Activated CD8-positive, alpha-beta memory T cell treated with anti-CD3 and anti-CD28 coated beads for 24 hours (primary cell): ENCODE results near the gene DERA.
"Not testable (repeated sequence)": the region's sequence is repeated elsewhere in the genome, so short reads cannot be mapped to it uniquely, and the experiment has no call there.

Experiments used
- DNase-seq: peaks from one replicate; pipeline ENCODE4 v3.0.0-alpha.2; 2020

The DERA gene

DNA sequence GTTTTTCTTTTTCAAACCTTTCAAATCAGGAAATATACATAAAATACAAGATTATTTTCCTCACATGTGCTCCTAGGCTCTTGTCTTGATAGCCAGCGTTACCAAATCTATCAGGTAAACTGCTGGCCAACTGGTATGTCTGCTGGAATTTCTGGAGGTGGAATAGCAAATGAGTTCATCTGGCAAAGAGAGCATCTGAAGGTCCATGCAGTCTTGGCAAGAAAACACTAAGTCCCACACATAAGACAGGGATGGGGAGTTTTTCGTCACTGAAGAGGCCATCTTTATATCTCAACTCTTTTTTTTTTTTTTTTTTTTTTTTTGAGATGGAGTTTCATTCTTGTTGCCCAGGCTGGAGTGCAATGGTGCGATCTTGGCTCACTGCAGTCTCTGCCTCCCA, 60.1 kb downstream of the DERA start:
- no peak for DNase-seq

GRCh38 chr12:15972894-15973293, 61.8 kb downstream of the DERA start:
- DNase-seq, result no peak

GRCh38 chr12:15977999-15978951, 67.1 kb downstream of the DERA start:
- DNase-seq, result no peak

DNA sequence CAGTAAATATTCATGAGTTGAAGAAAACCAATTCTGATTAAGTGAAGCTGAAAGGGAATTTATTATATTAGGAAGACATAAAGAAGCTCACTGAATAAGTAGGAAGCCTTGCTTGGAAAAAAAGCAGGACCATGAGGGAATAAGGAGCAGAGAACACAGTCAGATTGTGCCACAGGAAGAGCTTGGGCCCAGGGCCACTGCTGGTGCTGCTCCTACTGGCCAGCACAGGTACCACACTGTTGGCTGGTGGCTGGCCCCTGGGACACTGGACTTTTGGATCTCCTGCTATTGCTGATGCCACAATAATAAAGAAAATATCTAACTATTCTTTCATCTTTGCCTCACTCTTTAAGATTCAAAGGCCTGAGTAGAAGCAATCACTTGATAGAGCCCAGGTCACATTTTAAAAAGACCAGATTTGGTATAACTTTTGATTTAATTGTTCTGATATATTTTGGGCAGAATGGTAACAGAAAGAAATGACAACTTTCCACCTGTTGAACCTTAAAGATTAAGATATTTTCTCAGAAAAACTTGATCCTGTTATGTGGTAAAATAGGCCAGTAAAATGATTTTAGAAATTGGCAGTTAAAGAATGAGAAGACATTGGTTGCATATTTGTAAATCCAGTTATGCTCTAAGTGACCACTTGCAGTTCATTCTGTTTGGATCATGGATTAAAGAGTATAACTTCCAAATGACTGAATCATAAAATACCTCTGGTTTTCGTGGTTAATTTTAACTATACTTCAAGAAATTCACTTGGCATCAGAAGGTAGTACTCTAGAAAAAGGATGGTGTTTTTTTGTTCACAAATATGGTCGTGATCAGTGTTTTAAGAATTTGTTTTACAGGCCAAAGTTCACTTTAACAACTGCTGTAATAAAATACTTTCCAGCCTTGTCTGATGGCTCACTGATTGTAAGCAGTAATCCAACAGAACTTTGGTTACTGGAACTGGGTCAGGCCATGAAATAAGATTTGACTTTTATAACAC, 68.3 kb downstream of the DERA start:
- DNase-seq, result no peak

GRCh38 chr12:15982071-15982470, 70.9 kb downstream of the DERA start:
- DNase-seq, result no peak

- no peak for DNase-seq
These were observed 71.3 kb downstream of the DERA start for GRCh38 chr12:15982471-15982870.

GRCh38 chr12:15982921-15983320, 71.8 kb downstream of the DERA start:
- no peak for DNase-seq

DNA sequence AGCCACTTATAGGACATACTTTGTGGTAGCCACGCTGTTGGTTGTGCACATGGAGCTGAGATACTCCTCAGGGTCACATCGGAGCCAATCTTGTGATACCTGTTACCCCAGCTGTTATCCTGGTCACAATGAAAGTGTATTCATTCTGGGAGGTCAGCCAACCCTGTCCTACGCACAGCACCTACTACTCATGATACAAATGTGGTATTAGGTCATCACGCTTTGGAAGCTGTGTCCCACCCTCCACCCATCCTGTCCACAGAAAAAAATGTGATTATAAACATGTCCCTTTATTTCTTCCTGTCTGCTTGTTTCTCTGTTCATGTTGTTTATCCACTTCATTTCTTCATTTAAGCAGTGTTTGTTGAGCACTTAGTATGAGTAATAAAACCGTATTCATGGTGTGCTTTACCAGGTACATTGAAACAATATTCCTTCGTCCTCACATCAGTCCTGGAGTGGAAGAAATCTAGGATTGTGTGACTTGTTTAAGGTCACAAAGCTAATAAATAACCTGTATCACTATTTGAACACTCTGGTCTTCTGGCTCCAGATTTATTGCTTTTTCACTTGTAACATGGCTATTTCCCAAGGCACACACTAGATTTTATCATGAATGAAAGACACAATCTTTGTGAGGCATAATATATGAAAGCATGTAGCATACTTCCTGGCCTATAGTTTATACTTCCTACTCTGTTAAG, 73.1 kb downstream of the DERA start:
- DNase-seq, result no peak

GRCh38 chr12:15984963-15985362, 73.8 kb downstream of the DERA start:
- DNase-seq, result no peak

- DNase-seq, result no peak
These were observed 76.6 kb downstream of the DERA start for GRCh38 chr12:15987696-15988095.

DNA sequence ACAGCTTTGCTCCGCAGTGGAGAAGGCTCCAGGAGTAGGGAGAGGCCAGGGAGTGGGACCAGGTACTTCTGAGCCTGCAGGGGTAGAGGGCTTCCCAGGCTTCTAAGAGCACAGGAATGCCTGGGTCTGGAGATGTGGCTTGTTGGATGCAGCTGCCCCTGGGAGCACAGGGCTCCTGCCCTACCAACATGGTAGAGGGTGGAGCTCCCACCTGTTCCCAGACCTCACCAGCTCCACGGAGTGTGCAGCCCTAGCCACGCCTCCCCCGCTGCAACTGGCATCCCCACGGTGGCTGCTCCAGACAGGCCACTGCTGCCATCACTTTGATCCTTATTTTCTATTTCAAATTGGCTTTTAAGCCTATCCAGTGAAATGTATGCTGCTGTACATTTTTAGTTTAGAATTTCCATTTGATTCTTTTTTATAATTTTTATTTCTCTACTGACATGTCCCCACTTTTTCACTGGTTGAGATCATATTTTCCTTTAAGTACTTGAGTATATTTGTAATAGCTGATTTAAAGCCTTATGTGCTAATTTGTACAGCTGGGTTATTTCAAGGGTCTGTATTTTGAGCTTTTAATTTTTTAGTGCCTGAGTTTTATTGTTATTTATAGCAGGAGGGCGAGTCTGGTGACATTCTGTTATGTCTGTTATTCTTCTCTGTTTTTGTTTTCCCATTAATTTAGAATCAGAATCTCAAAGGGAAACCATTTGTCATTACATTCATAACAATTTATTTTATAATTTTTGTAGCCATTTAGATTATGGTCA, 78.0 kb downstream of the DERA start:
- no peak for DNase-seq

- DNase-seq, result no peak
These were observed 84.7 kb downstream of the DERA start for GRCh38 chr12:15995801-15996200.

DNA sequence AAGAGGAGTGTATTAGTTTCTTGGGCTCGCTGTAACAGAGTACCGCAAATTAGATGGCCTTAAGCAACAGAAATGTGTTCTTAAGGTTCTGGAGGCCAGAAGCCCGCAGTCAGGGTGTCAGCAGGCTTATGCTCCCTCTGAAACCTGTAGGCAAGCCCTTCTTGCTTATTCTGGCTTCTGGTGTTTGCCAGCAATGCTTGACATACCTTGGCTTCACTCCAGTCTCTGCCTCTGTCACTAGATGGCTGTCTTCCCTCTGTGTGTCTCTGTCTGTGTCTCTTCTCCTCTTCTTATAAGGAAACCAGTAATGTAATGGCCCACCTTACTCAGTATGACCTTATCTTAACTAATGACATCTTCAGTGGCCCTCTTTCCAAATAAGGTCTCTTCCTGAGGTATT, 85.1 kb downstream of the DERA start:
- no peak for DNase-seq

GRCh38 chr12:15996948-15997347, 85.8 kb downstream of the DERA start:
- DNase-seq, result no peak

GRCh38 chr12:15997910-15998309, 86.8 kb downstream of the DERA start:
- DNase-seq, result no peak

DNA sequence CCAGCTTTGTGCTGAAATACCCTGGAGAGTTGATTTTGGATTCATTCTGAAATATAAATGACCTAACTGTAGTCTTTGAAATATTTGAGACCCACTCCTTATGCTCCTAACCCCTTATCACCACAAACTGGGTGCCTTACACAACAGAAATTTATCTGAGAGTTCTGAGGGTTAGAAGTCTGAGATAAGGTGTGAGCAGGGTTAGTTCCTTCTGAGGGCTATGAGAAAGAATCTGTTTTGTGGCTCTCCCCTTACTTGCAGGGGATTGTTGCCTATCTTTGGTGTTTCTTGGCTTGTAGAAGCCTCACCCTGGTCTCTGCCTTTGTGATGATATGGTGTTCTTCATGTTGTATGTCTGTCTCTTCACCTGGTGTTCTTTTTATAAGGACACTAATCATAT, 91.7 kb downstream of the DERA start:
- DNase-seq, result no peak

DNA sequence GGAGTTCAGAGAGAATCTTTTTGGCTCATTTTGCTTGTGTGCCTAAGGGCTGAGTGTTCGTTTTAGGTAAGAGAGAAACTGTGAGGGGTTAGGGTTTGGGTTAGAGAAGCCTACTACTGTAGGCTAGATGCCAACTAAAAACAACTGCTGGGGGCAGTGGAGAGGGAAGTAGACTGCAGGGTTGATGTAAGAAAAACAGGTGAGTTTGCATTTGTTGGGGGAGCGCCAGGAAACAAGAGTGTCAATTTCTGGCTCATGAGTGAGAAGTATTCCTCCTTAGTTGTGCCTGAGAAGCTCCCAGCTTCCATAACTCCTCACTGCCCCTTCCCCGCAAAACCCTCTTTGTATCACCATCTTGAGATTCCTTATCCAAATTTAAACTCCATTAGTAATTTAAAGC, 92.3 kb downstream of the DERA start:
- no peak for DNase-seq

DNA sequence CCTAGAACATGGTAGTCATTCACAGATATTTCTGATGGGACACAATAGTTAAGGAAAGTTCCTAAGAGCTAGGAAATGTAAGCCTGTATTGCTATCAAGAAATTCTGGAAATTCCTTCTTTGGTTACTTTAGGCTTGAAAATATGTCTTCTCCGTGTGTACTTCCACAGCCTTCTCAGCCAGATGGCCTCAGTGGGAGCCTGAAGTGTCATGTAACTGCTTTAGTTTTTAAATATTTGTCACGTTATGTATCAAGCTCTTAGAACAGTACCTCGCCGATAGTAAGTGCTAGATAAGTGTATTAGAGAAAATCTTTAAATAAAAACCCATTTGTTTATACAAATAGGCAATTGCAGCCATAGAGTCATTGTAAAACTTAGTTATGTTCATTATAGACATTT, 95.6 kb downstream of the DERA start:
- no peak for DNase-seq

DNA sequence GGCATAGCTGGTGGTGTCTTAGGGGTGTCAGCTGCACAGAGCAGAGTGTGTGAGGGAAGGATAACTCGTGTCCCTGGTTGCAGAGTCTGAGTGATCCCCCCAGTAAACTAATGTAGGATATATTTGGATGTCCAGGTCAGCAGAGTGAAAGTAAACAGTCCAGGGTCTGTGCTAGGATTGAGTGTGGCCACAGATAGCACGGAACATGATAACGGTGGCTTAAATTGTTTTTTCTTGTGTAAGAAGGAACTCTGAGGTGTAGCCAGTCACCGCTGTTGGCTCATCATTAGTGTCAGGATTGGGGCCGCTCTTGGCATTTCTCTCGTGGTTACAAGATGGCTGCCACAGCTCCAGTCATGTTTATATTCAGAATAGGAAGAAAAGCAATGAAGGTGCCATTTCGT, 97.3 kb downstream of the DERA start:
- no peak for DNase-seq

GRCh38 chr12:16012117-16012516, 101.0 kb downstream of the DERA start:
- no peak for DNase-seq

DNA sequence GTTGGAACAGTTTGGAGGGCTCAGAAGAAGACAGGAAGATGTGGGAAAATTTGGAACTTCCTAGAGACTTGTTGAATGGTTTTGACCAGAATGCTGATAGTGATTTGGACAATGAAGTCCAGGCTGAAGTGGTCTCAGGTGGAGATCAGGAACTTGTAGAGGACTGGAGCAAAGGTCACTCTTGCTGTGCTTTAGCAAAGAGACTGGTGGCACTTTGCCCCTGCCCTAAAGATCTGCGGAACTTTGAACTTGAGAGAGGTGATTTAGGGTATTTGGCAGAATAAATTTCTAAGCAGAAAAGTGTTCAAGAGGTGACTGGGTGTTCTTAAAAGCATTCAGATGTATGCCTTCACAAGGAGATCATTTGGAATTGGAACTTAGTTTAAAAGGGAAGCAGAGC, 102.6 kb downstream of the DERA start:
- DNase-seq, result not testable (repeated sequence)

DNA sequence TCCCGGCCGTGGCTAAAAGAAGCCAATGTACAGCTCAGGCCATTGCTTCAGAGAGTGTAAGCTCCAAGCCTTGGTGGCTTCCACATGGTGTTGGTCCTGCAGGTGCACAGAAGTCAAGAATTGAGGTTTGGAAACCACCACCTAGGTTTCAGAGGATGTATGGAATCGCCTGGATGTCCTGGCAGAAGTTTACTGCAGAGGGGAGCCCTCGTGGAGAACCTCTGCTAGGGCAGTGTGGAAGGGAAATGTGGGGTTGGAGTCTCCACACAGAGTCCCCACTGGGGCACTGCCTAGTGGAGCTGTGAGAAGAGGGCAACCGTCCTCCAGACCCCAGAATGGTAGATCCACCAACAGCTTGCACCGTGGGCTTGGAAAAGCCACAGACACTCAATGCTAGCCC, 103.3 kb downstream of the DERA start:
- DNase-seq, result not testable (repeated sequence)
